ENCODE measurements around the gene PPP2R5E.

The PPP2R5E gene

DNA sequence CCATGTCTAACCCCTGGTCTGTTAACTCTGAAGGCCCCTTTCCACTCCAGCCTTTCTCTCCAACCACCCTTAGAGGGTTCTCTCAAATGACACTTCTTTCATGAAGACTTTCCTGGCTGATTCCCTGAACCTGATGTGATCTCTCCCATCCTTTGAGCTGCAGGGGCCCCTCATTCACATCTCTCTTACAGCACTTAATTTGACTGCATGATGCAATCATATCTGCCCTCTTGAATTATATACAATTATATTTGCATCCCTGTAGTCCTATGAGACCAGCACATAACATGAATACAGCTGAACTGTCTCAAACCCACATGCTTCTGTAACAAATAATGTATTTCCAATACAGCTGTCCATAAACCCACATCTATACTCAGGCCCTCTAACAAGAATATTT lies 56.4 kb downstream of the PPP2R5E start:
- Histone ChIP-seq H3K9ac (ENCODE audit: insufficient read length) (peak overlapping the region; percentile 29), H3K36me3 (ENCODE audit: insufficient read depth, low read length) (no peaks in the 10 kb centered on the region), H3K9me3 (ENCODE audit: low read depth, low read length) (no peaks in the 10 kb centered on the region), H3K4me3 (peak overlapping the region; percentile 43), H3K27ac (peak overlapping the region; percentile 75)
- no peak for DNase-seq (ENCODE audit: low read depth, low spot score)
- TF ChIP-seq POLR2AphosphoS5 (IDR thresholded peaks at IDR 0.05; ENCODE audit: borderline replicate concordance, low read depth, low read length) (no peak), FOXP2 (optimal IDR thresholded peaks at IDR 0.05; ENCODE audit: control extremely low read depth, extremely low read length, insufficient read depth) (no peak), EZH2 (IDR thresholded peaks at IDR 0.05) (no peak)

- Histone ChIP-seq H3K27ac (no peak overlapping the region), H3K9ac (ENCODE audit: insufficient read length) (no peak overlapping the region), H3K9me3 (ENCODE audit: low read depth, low read length) (no peaks in the 10 kb centered on the region), H3K36me3 (ENCODE audit: insufficient read depth, low read length) (no peaks in the 10 kb centered on the region), H3K4me3 (no peak overlapping the region)
- TF ChIP-seq EZH2 (IDR thresholded peaks at IDR 0.05) (no peak), POLR2AphosphoS5 (IDR thresholded peaks at IDR 0.05; ENCODE audit: borderline replicate concordance, low read depth, low read length) (no peak), FOXP2 (optimal IDR thresholded peaks at IDR 0.05; ENCODE audit: control extremely low read depth, extremely low read length, insufficient read depth) (no peak)
- DNase-seq (ENCODE audit: low read depth, low spot score), result no peak
Measured at GRCh38 chr14:63483315-63483714, 59.9 kb downstream of the PPP2R5E start.

GRCh38 chr14:63480599-63480998 lies 62.6 kb downstream of the PPP2R5E start:
- Histone ChIP-seq H3K9me3 (ENCODE audit: low read depth, low read length) (no peaks in the 10 kb centered on the region), H3K27ac (no peak overlapping the region), H3K36me3 (ENCODE audit: insufficient read depth, low read length) (no peaks in the 10 kb centered on the region), H3K4me3 (no peak overlapping the region), H3K9ac (ENCODE audit: insufficient read length) (no peak overlapping the region)
- no peak for DNase-seq (ENCODE audit: low read depth, low spot score)
- no peak for TF ChIP-seq POLR2AphosphoS5 (IDR thresholded peaks at IDR 0.05; ENCODE audit: borderline replicate concordance, low read depth, low read length)
- no peak for TF ChIP-seq FOXP2 (optimal IDR thresholded peaks at IDR 0.05; ENCODE audit: control extremely low read depth, extremely low read length, insufficient read depth)
- no peak for TF ChIP-seq EZH2 (IDR thresholded peaks at IDR 0.05)

DNA sequence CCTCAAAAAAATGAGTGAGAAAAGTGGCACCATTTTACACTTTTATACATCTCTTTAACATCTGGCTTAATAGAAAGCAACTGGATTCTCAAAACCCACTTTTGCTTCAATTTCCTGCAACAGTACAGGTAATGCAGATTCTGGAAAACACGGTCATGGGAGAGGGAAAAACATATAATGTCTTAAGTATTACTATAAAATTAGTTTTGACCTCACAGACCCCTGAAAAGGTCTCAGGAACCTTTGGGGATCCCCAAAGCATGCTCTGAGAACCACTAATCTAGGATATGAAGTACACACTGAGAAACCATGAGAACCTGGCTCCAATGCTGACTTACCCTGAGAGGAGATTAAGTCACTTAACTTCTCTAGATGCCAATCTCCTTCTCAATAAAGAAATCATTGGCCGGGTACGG lies 64.7 kb downstream of the PPP2R5E start:
- no peak overlapping the region for H3K9ac ChIP-seq (ENCODE audit: insufficient read length)

GRCh38 chr14:63478010-63478409 lies 65.2 kb downstream of the PPP2R5E start:
- no peaks in the 10 kb centered on the region for H3K9me3 ChIP-seq (ENCODE audit: low read depth, low read length)
- no peak overlapping the region for H3K27ac ChIP-seq

More for the DNA sequence above, 64.7 kb downstream of the PPP2R5E start:
- no peak for TF ChIP-seq FOXP2 (optimal IDR thresholded peaks at IDR 0.05; ENCODE audit: control extremely low read depth, extremely low read length, insufficient read depth)
- TF ChIP-seq POLR2AphosphoS5 (IDR thresholded peaks at IDR 0.05; ENCODE audit: borderline replicate concordance, low read depth, low read length), result no peak
- no peak for TF ChIP-seq EZH2 (IDR thresholded peaks at IDR 0.05)
- Histone ChIP-seq H3K9me3 (ENCODE audit: low read depth, low read length) (no peaks in the 10 kb centered on the region), H3K4me3 (no peak overlapping the region), H3K27ac (no peak overlapping the region), H3K36me3 (ENCODE audit: insufficient read depth, low read length) (no peaks in the 10 kb centered on the region)
- DNase-seq (ENCODE audit: low read depth, low spot score), result no peak

GRCh38 chr14:63477556-63477955 lies 65.6 kb downstream of the PPP2R5E start:
- Histone ChIP-seq H3K36me3 (ENCODE audit: insufficient read depth, low read length) (no peaks in the 10 kb centered on the region), H3K9me3 (ENCODE audit: low read depth, low read length) (no peaks in the 10 kb centered on the region), H3K27ac (no peak overlapping the region), H3K4me3 (no peak overlapping the region), H3K9ac (ENCODE audit: insufficient read length) (no peak overlapping the region)
- TF ChIP-seq POLR2AphosphoS5 (IDR thresholded peaks at IDR 0.05; ENCODE audit: borderline replicate concordance, low read depth, low read length), result no peak
- no peak for TF ChIP-seq EZH2 (IDR thresholded peaks at IDR 0.05)
- no peak for DNase-seq (ENCODE audit: low read depth, low spot score)

More at GRCh38 chr14:63478010-63478409, 65.2 kb downstream of the PPP2R5E start:
- no peaks in the 10 kb centered on the region for H3K36me3 ChIP-seq (ENCODE audit: insufficient read depth, low read length)
- H3K9ac ChIP-seq (ENCODE audit: insufficient read length), result no peak overlapping the region
- no peak overlapping the region for H3K4me3 ChIP-seq
- no peak for DNase-seq (ENCODE audit: low read depth, low spot score)
- TF ChIP-seq FOXP2 (optimal IDR thresholded peaks at IDR 0.05; ENCODE audit: control extremely low read depth, extremely low read length, insufficient read depth), result no peak
- TF ChIP-seq EZH2 (IDR thresholded peaks at IDR 0.05), result no peak
- no peak for TF ChIP-seq POLR2AphosphoS5 (IDR thresholded peaks at IDR 0.05; ENCODE audit: borderline replicate concordance, low read depth, low read length)

- TF ChIP-seq POLR2AphosphoS5 (IDR thresholded peaks at IDR 0.05; ENCODE audit: borderline replicate concordance, low read depth, low read length) (no peak), FOXP2 (optimal IDR thresholded peaks at IDR 0.05; ENCODE audit: control extremely low read depth, extremely low read length, insufficient read depth) (no peak), EZH2 (IDR thresholded peaks at IDR 0.05) (no peak)
- DNase-seq (ENCODE audit: low read depth, low spot score), result no peak
- Histone ChIP-seq H3K4me3 (no peak overlapping the region), H3K9me3 (ENCODE audit: low read depth, low read length) (no peaks in the 10 kb centered on the region), H3K9ac (ENCODE audit: insufficient read length) (no peak overlapping the region), H3K27ac (peak overlapping the region; percentile 44), H3K36me3 (ENCODE audit: insufficient read depth, low read length) (no peaks in the 10 kb centered on the region)
Measured at GRCh38 chr14:63475761-63476160, 67.4 kb downstream of the PPP2R5E start.

DNA sequence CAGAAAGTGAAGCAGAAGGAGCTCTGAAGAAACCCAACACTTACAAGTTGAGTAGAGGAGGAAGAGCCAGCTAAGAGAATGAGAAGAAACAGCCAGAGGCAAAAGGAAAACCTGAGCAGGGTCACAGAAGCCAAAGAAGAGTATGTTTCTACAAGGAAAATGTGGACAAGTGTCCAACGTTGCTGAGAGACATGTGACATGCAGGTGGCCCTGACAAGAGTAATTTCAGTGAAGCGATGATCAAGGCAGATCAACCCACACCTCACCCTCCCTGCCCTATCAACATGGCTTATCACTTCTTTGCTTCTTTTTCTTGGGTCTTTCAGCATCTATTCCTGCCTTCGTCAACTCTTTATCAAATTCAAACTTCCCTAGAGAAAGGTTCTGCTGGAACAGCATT lies 68.3 kb downstream of the PPP2R5E start:
- no peak for DNase-seq (ENCODE audit: low read depth, low spot score)
- H3K4me3 ChIP-seq, result no peak overlapping the region

DNA sequence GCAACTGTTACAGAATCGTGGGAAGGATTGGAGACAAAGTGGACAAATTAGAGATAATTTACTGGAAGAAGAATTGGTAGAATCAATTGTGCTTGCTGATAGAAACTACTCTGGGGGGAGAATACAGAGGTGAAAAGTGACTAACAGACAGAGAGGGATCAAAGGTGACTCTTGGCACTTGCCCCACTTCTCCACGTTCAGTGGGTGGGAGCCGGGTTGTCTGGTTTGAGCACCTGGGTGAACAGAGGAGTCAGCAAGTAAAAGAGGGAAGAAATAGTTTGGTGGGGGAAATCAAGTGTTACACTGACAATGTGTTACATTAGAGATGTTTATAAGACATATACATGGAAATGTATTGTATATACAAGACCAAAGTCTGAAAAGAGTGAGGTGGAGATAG lies 69.1 kb downstream of the PPP2R5E start:
- peak overlapping the region; percentile 61 for H3K9ac ChIP-seq (ENCODE audit: insufficient read length)
- no peaks in the 10 kb centered on the region for H3K9me3 ChIP-seq (ENCODE audit: low read depth, low read length)
- H3K36me3 ChIP-seq (ENCODE audit: insufficient read depth, low read length), result no peaks in the 10 kb centered on the region
- peak overlapping the region; percentile 88 for H3K27ac ChIP-seq
- TF ChIP-seq FOXP2 (optimal IDR thresholded peaks at IDR 0.05; ENCODE audit: control extremely low read depth, extremely low read length, insufficient read depth) (no peak), EZH2 (IDR thresholded peaks at IDR 0.05) (no peak), POLR2AphosphoS5 (IDR thresholded peaks at IDR 0.05; ENCODE audit: borderline replicate concordance, low read depth, low read length) (no peak)
- peak overlapping the region; percentile 56 for H3K4me3 ChIP-seq
- DNase-seq (ENCODE audit: low read depth, low spot score), result no peak

More for the DNA sequence above, 68.3 kb downstream of the PPP2R5E start:
- Histone ChIP-seq H3K36me3 (ENCODE audit: insufficient read depth, low read length) (no peaks in the 10 kb centered on the region), H3K9me3 (ENCODE audit: low read depth, low read length) (no peaks in the 10 kb centered on the region), H3K27ac (no peak overlapping the region; the same call in 1 of the 2 replicates), H3K9ac (ENCODE audit: insufficient read length) (no peak overlapping the region)
- no peak for TF ChIP-seq FOXP2 (optimal IDR thresholded peaks at IDR 0.05; ENCODE audit: control extremely low read depth, extremely low read length, insufficient read depth)
- no peak for TF ChIP-seq POLR2AphosphoS5 (IDR thresholded peaks at IDR 0.05; ENCODE audit: borderline replicate concordance, low read depth, low read length)
- TF ChIP-seq EZH2 (IDR thresholded peaks at IDR 0.05), result no peak
